GM21381 (cell line): Measurements from ENCODE around the gene PTGES2.
"Not testable (repeated sequence)": the region's sequence is repeated elsewhere in the genome, so short reads cannot be mapped to it uniquely, and the experiment has no call there.

ENCODE experiments used
- ATAC-seq: cut with Tn5 transposase; IDR thresholded peaks from one replicate; pipeline ENCODE4 v1.9.1; 2021; ENCODE audit warnings: mild to moderate bottlenecking, moderate library complexity; ENCODE audit not compliant: unreplicated experiment

PTGES2 gene

GRCh38 chr9:128139621-128140020, 12.1 kb upstream of the PTGES2 start:
- ATAC-seq = no peak

GRCh38 chr9:128138001-128138400, 10.5 kb upstream of the PTGES2 start:
- no peak for ATAC-seq

- no peak for ATAC-seq
These were observed 9.6 kb upstream of the PTGES2 start for GRCh38 chr9:128136816-128137793.

GRCh38 chr9:128135561-128135960, 8.0 kb upstream of the PTGES2 start:
- ATAC-seq = not testable (repeated sequence)

GRCh38 chr9:128132139-128132538, 4.6 kb upstream of the PTGES2 start:
- not testable (repeated sequence) for ATAC-seq

- not testable (repeated sequence) for ATAC-seq
These were observed 3.8 kb upstream of the PTGES2 start for GRCh38 chr9:128131346-128131745.

GRCh38 chr9:128130651-128131050, 3.1 kb upstream of the PTGES2 start:
- not testable (repeated sequence) for ATAC-seq

- not testable (repeated sequence) for ATAC-seq
These were observed 2.6 kb upstream of the PTGES2 start for GRCh38 chr9:128129976-128130590.

GRCh38 chr9:128128836-128129590, 1.5 kb upstream of the PTGES2 start:
- no peak for ATAC-seq

- peak; percentile 66 for ATAC-seq
These were observed 684 bp upstream of the PTGES2 start for GRCh38 chr9:128127990-128128835.

- ATAC-seq = no peak
These were observed 1.8 kb downstream of the PTGES2 start for GRCh38 chr9:128125580-128126354.

- no peak for ATAC-seq
These were observed 2.5 kb downstream of the PTGES2 start for GRCh38 chr9:128124873-128125579.

GRCh38 chr9:128124451-128124850, 3.1 kb downstream of the PTGES2 start:
- ATAC-seq = no peak

GRCh38 chr9:128123451-128124080, 4.0 kb downstream of the PTGES2 start:
- ATAC-seq = no peak

- ATAC-seq = no peak
These were observed 4.7 kb downstream of the PTGES2 start for GRCh38 chr9:128122809-128123175.

GRCh38 chr9:128121924-128122808, 5.4 kb downstream of the PTGES2 start:
- no peak for ATAC-seq

GRCh38 chr9:128121466-128121810, 6.1 kb downstream of the PTGES2 start:
- ATAC-seq = no peak
